Measurements from ENCODE around the gene ETHE1.

Gene ETHE1

DNA sequence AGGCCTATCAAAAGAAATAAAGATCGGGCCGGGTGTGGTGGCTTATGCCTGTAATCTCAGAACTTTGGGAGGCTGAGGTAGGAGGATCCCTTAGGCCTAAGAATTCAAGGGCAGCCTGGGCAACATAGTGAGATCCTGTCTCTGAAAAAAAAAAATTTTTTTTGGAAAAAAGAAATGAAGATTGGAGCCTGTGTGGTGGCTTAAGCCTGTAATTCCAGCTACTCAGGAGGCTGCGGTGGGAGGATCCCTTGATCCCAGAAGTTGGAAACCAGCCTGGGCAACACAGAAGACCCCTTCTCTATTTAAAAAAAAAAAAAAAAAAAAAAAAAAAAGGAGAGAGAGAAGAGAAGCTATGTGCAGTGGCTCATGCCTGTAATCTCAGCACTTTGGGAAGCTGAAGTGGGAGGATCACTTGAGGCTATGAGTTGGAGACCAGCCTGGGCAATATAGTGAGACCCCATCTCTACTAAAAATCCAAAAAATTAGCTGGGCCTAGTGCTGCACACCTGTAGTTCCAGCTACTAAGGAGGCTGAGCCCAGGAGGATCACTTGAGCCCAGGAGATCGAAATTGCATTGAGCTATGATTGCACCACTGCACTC, 46.9 kb downstream of the ETHE1 start:
- DNase-seq (no peak), ATAC-seq (ENCODE audit: insufficient read depth, low read depth) (no peak)
- Histone ChIP-seq H3K9ac (ENCODE audit: low read depth, low read length) (no peak overlapping the region), H3K9me3 (ENCODE audit: insufficient read depth, low read length, severe bottlenecking) (no peaks in the 10 kb centered on the region), H3K27me3 (ENCODE audit: insufficient read depth, low read length, poor library complexity) (no peaks in the 10 kb centered on the region), H2AFZ (ENCODE audit: low read depth, low read length) (no peak overlapping the region), H3K4me3 (ENCODE audit: low read depth in 1 of 2, low read length in 2 of 2) (no peak overlapping the region), H3K4me2 (ENCODE audit: insufficient read depth, low read length) (no peak overlapping the region), H3K27ac (ENCODE audit: low read length) (no peak overlapping the region), H4K20me1 (ENCODE audit: insufficient read depth, low read length) (no peaks in the 10 kb centered on the region), H3K4me1 (ENCODE audit: insufficient read depth, low read length) (no peaks in the 10 kb centered on the region), H3K36me3 (ENCODE audit: insufficient read depth, low read length) (no peaks in the 10 kb centered on the region), H3K79me2 (ENCODE audit: insufficient read depth, low read length) (no peaks in the 10 kb centered on the region)
- TF ChIP-seq, protein P1, sequence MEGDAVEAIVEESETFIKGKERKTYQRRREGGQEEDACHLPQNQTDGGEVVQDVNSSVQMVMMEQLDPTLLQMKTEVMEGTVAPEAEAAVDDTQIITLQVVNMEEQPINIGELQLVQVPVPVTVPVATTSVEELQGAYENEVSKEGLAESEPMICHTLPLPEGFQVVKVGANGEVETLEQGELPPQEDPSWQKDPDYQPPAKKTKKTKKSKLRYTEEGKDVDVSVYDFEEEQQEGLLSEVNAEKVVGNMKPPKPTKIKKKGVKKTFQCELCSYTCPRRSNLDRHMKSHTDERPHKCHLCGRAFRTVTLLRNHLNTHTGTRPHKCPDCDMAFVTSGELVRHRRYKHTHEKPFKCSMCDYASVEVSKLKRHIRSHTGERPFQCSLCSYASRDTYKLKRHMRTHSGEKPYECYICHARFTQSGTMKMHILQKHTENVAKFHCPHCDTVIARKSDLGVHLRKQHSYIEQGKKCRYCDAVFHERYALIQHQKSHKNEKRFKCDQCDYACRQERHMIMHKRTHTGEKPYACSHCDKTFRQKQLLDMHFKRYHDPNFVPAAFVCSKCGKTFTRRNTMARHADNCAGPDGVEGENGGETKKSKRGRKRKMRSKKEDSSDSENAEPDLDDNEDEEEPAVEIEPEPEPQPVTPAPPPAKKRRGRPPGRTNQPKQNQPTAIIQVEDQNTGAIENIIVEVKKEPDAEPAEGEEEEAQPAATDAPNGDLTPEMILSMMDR (IDR thresholded peaks at IDR 0.05; ENCODE audit: borderline replicate concordance, extremely low read depth, low read length, poor library complexity, severe bottlenecking): no peak
- no peak for TF ChIP-seq EZH2 (IDR thresholded peaks at IDR 0.05; ENCODE audit: borderline replicate concordance, low read depth, low read length, severe bottlenecking)

DNA sequence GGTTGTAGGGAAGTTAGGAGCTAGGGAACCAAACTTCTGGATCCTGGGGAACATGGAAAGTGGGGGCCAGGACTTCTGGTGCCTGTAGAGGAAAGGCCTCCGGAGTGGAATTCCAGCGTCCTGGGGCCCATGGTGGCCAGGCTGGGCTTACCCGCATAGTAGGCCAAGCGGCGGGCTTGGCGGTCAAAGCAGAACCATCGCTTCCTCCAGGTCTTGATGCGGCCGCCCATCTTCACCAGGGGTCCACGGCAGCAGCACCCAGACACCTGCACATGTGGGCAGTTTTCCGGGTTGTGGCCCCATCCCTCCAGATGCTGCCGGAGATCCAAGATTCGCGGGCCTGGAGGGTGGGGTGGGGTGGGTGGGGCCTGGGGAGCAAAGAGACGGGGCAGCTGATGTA, 47.8 kb downstream of the ETHE1 start:
- ATAC-seq (ENCODE audit: insufficient read depth, low read depth): no peak
- no peaks in the 10 kb centered on the region for H3K79me2 ChIP-seq (ENCODE audit: insufficient read depth, low read length)

GRCh38 chr19:43478323-43478722, 48.7 kb downstream of the ETHE1 start:
- Histone ChIP-seq H3K4me1 (ENCODE audit: insufficient read depth, low read length) (no peaks in the 10 kb centered on the region), H3K9ac (ENCODE audit: low read depth, low read length) (no peak overlapping the region), H3K27ac (ENCODE audit: low read length) (no peak overlapping the region), H2AFZ (ENCODE audit: low read depth, low read length) (no peak overlapping the region), H3K79me2 (ENCODE audit: insufficient read depth, low read length) (no peaks in the 10 kb centered on the region), H3K4me3 (ENCODE audit: low read depth in 1 of 2, low read length in 2 of 2) (no peak overlapping the region), H3K9me3 (ENCODE audit: insufficient read depth, low read length, severe bottlenecking) (no peaks in the 10 kb centered on the region), H3K36me3 (ENCODE audit: insufficient read depth, low read length) (no peaks in the 10 kb centered on the region), H4K20me1 (ENCODE audit: insufficient read depth, low read length) (no peaks in the 10 kb centered on the region), H3K4me2 (ENCODE audit: insufficient read depth, low read length) (no peak overlapping the region), H3K27me3 (ENCODE audit: insufficient read depth, low read length, poor library complexity) (no peaks in the 10 kb centered on the region)
- TF ChIP-seq, protein P1 (IDR thresholded peaks at IDR 0.05; ENCODE audit: borderline replicate concordance, extremely low read depth, low read length, poor library complexity, severe bottlenecking): no peak
- TF ChIP-seq EZH2 (IDR thresholded peaks at IDR 0.05; ENCODE audit: borderline replicate concordance, low read depth, low read length, severe bottlenecking): no peak
- ATAC-seq (ENCODE audit: insufficient read depth, low read depth) (no peak), DNase-seq (no peak)

More for the DNA sequence above, 47.8 kb downstream of the ETHE1 start:
- TF ChIP-seq, protein P1 (IDR thresholded peaks at IDR 0.05; ENCODE audit: borderline replicate concordance, extremely low read depth, low read length, poor library complexity, severe bottlenecking): no peak
- no peak for TF ChIP-seq EZH2 (IDR thresholded peaks at IDR 0.05; ENCODE audit: borderline replicate concordance, low read depth, low read length, severe bottlenecking)
- Histone ChIP-seq H2AFZ (ENCODE audit: low read depth, low read length) (no peak overlapping the region), H3K27me3 (ENCODE audit: insufficient read depth, low read length, poor library complexity) (no peaks in the 10 kb centered on the region), H3K9me3 (ENCODE audit: insufficient read depth, low read length, severe bottlenecking) (no peaks in the 10 kb centered on the region), H4K20me1 (ENCODE audit: insufficient read depth, low read length) (no peaks in the 10 kb centered on the region), H3K36me3 (ENCODE audit: insufficient read depth, low read length) (no peaks in the 10 kb centered on the region), H3K4me1 (ENCODE audit: insufficient read depth, low read length) (no peaks in the 10 kb centered on the region), H3K4me2 (ENCODE audit: insufficient read depth, low read length) (no peak overlapping the region), H3K9ac (ENCODE audit: low read depth, low read length) (no peak overlapping the region), H3K27ac (ENCODE audit: low read length) (no peak overlapping the region), H3K4me3 (ENCODE audit: low read depth in 1 of 2, low read length in 2 of 2) (no peak overlapping the region)
- DNase-seq: no peak
